Hematopoietic multipotent progenitor cell treated with erythropoietin and hydrocortisone succinate and interleukin-3 and kit ligand, for 17 days (in vitro differentiated cells): ENCODE measurements around the gene TRIM26.
"Not testable (repeated sequence)": the region's sequence is repeated elsewhere in the genome, so short reads cannot be mapped to it uniquely, and the experiment has no call there.

ENCODE experiments used
- DNase-seq: peaks from one replicate; pipeline ENCODE4 v3.0.0-alpha.2; 2015; ENCODE audit warnings: low spot score

TRIM26 gene

GRCh38 chr6:30171677-30172471, 41.3 kb downstream of the TRIM26 start:
- peak; percentile 39 for DNase-seq

GRCh38 chr6:30169658-30170614, 43.3 kb downstream of the TRIM26 start:
- DNase-seq, result peak; percentile 84

GRCh38 chr6:30168741-30169140, 44.5 kb downstream of the TRIM26 start:
- peak; percentile 49 for DNase-seq

GRCh38 chr6:30167101-30167500, 46.1 kb downstream of the TRIM26 start:
- no peak for DNase-seq

GRCh38 chr6:30165238-30165637, 48.0 kb downstream of the TRIM26 start:
- not testable (repeated sequence) for DNase-seq

- no peak for DNase-seq
Measured at GRCh38 chr6:30164714-30165113, 48.5 kb downstream of the TRIM26 start.

- peak; percentile 44 for DNase-seq
Measured at GRCh38 chr6:30163918-30164654, 49.1 kb downstream of the TRIM26 start.

- DNase-seq, result peak; percentile 19
Measured at GRCh38 chr6:30163090-30163917, 49.9 kb downstream of the TRIM26 start, which contains the start of gene TRIM15. Gene TRIM15 (plus strand): TSS chr6:30163546. CDS start chr6:30163685, 139 bp downstream.

- peak; percentile 40 for DNase-seq
Measured at GRCh38 chr6:30162265-30163089, 50.7 kb downstream of the TRIM26 start.

GRCh38 chr6:30160785-30161531, 52.2 kb downstream of the TRIM26 start, which contains the start of gene TRIM10:
Gene TRIM10 (minus strand): TSS chr6:30161211. CDS start chr6:30160858, 353 bp downstream.
- peak; percentile 88 for DNase-seq

- DNase-seq, result peak; percentile 73
Measured at GRCh38 chr6:30160008-30160784, 53.0 kb downstream of the TRIM26 start.

GRCh38 chr6:30158475-30159040, 54.6 kb downstream of the TRIM26 start:
- no peak for DNase-seq

GRCh38 chr6:30157999-30158398, 55.2 kb downstream of the TRIM26 start:
- DNase-seq, result peak; percentile 55

GRCh38 chr6:30157581-30157980, 55.6 kb downstream of the TRIM26 start:
- DNase-seq, result peak; percentile 59

- DNase-seq, result peak; percentile 22
Measured at GRCh38 chr6:30156774-30157173, 56.4 kb downstream of the TRIM26 start.

- DNase-seq, result peak; percentile 68
Measured at GRCh38 chr6:30156262-30156599, 57.0 kb downstream of the TRIM26 start.

GRCh38 chr6:30155520-30156261, 57.5 kb downstream of the TRIM26 start:
- DNase-seq, result no peak
